H1 (cell line): ENCODE results near the gene SS18L1. TPM values are rescaled to one million over a fixed set of nuclear protein-coding genes. Genes with fewer than 3 reads are reported as not detected.

Source experiments
- ATF2 ChIP-seq: IDR thresholded peaks from 2 replicates; pipeline ENCODE4 v1.6.1; 2012; ENCODE audit warnings: low read length, inconsistent platforms
- CHD7 ChIP-seq: fragments of 300-600 bp; sonication (generic); IDR thresholded peaks from 2 replicates; pipeline ENCODE4 v1.7.1; 2012; ENCODE audit warnings: low read length, moderate library complexity, mild to moderate bottlenecking, inconsistent platforms; ENCODE audit not compliant: insufficient replicate concordance
- CREB1 ChIP-seq: IDR thresholded peaks from 2 replicates; pipeline ENCODE4 v1.6.1; 2012; ENCODE audit warnings: inconsistent platforms
- EGR1 ChIP-seq: IDR thresholded peaks from 2 replicates; pipeline ENCODE4 v1.6.1; 2011; ENCODE audit warnings: low read depth, low read length, borderline replicate concordance
- GABPA ChIP-seq: IDR thresholded peaks from 2 replicates; pipeline ENCODE4 v1.6.1; 2011; ENCODE audit warnings: mild to moderate bottlenecking, low read length, moderate library complexity, borderline replicate concordance; ENCODE audit not compliant: insufficient read depth
- RFX5 ChIP-seq: IDR thresholded peaks from 2 replicates; pipeline ENCODE4 v1.6.1; 2011; ENCODE audit warnings: low read depth, low read length, improper control_type of control experiment, borderline replicate concordance
- TCF12 ChIP-seq: IDR thresholded peaks from 2 replicates; pipeline ENCODE4 v1.6.1; 2011; ENCODE audit warnings: low read depth, mild to moderate bottlenecking, low read length
- polyA plus RNA-seq, 7 experiments: library from polyadenylated mRNA; depleted of rRNA in 3 of 7; stranded (reverse) in 5 of 7; unstranded in 2 of 7; fragments of >200 nt in 5 of 7; fragments of 200-250 nt in 2 of 7; gene quantifications; 1 replicate in 5 of 7; 2 replicates in 1 of 7; 4 replicates in 1 of 7; pipeline versions ENCODE4 v1.2.1 to v1.2.3, GENCODE V29; 2011 to 2013; ENCODE audit warnings: missing spikeins in 2 of 7, mixed read lengths in 2 of 7
- total RNA-seq: library from RNA; stranded (reverse); fragmentation: NEBNext Ultra II Directional; extraction: Animal tissue kit (Norgen Biotek cat#: 25700); gene quantifications from 2 replicates; pipeline ENCODE4 v1.2.1, GENCODE V29; 2021

Gene SS18L1
- total and polyA plus RNA-seq, 2 of the 8 experiments (the other 6 are each of a cell fraction or from before 2014, with no cell fraction given) = 28.4 to 29.7 TPM

GRCh38 chr20:62163485-62163865, 19.9 kb downstream of the SS18L1 start (continued):
- TF ChIP-seq CHD7 (no peak), CREB1 (no peak), ATF2 (no peak), RFX5 (no peak), GABPA (no peak), TCF12 (no peak), EGR1 (no peak)
